ENCODE data around the gene PRELID3B. TPM values are rescaled to one million over a fixed set of nuclear protein-coding genes. Genes with fewer than 3 reads are reported as not detected.

The PRELID3B gene
- total and polyA plus RNA-seq, 2 of the 13 experiments (the other 11 are each of a cell fraction or from before 2014, with no cell fraction given): 23.3 to 42.6 TPM

DNA sequence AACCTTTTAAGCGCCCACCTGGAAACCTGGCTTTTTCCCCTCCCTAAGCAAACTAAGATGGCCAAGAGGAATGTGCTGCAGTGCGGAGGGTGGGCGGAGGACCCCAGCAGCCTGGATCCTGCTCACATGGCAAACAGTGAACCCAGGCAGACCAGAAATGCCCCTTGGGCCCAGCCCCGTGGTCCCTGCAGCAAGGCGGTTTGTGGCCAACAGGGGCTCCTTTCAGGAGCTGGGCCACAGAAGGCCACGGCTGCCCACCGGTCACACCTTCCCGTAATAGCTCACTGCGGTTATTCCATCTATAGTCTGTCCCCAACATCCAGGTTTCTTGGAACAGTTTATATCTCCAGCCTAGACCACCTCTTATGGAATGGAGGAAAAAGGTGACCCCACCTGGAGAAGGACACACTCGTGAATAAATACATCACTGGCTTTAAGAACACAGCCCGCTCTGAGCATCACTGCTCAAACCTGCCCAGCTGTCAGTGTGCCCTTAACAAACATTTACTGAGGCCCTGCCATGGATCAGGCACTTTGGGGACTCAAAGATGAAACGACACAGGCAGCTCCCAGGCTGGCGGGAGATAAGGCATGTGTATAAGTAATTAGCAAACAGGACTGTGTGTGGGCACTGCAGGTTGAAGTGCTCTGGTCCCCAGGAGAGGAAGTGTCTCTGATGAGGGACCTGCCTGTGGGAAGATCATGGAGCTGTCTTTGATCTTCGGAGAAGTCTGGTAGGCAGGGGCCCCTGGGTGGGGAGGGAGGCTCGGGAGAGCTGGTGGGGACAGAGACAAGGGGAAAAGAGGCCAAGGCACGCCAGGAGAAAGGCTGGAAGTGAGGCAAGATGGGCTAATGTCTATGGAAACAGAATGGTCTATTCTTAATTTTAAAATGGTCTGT, 26.5 kb downstream of the PRELID3B start (continued):
- TF ChIP-seq, protein P1, sequence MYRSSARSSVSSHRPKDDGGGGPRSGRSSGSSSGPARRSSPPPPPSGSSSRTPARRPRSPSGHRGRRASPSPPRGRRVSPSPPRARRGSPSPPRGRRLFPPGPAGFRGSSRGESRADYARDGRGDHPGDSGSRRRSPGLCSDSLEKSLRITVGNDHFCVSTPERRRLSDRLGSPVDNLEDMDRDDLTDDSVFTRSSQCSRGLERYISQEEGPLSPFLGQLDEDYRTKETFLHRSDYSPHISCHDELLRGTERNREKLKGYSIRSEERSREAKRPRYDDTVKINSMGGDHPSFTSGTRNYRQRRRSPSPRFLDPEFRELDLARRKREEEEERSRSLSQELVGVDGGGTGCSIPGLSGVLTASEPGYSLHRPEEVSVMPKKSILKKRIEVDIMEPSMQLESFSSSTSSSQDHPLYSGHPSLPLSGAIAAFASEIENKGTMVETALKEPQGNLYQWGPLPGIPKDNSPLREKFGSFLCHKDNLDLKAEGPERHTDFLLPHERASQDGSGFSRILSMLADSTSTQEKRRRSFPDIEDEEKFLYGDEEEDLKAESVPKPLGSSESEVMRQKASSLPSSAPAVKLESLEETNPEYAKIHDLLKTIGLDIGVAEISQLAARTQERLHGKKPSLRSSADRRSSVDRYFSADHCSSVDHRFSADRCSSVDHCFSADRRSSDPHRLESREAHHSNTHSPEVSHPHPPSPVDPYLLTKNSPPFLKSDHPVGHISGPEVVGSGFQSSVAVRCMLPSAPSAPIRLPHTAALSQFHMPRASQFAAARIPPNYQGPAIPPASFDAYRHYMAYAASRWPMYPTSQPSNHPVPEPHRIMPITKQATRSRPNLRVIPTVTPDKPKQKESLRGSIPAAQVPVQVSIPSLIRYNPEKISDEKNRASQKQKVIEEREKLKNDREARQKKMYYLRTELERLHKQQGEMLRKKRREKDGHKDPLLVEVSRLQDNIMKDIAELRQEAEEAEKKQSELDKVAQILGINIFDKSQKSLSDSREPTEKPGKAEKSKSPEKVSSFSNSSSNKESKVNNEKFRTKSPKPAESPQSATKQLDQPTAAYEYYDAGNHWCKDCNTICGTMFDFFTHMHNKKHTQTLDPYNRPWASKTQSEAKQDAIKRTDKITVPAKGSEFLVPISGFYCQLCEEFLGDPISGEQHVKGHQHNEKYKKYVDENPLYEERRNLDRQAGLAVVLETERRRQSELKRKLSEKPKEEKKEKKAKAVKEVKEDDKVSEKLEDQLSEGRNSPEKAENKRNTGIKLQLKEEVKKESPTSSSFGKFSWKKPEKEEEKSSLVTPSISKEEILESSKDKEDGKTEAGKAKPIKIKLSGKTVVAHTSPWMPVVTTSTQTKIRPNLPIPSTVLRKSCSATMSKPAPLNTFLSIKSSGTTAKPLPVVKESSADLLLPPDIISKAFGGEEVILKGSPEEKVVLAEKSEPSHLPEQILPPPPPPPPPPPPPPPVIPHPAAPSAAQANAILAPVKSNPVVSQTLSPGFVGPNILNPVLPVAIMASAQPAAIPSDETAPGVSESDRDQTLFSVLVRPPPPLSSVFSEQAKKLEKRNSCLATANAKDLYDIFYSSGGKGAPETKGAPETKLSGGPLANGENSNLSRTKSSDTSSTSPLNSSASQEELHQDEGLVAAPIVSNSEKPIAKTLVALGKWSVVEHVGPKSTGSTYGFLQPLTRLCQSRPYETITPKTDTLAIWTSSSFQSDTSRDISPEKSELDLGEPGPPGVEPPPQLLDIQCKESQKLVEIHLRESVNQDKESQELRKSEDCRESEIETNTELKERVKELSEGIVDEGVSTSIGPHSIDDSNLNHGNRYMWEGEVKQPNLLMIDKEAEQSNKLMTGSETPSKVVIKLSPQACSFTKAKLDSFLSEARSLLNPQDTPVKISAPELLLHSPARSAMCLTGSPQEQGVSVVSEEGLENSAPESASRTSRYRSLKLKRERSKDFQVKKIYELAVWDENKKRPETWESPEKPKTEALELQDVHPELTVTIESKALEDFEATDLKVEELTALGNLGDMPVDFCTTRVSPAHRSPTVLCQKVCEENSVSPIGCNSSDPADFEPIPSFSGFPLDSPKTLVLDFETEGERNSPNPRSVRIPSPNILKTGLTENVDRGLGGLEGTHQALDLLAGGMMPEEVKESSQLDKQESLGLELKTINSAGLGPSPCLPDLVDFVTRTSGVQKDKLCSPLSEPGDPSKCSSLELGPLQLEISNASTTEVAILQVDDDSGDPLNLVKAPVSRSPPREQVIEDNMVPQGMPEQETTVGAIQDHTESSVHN (CRISPR knock-in tag; IDR thresholded peaks at IDR 0.05): no peak
- TF ChIP-seq GTF3A (CRISPR knock-in tag; conservative IDR thresholded peaks at IDR 0.05) (0 out of 2 replicates have a peak, but pooled peaks have one; percentile 30), FOXO1 (CRISPR knock-in tag; IDR thresholded peaks at IDR 0.05) (peak; percentile 89; the same call in 1 of the 2 replicates), ZSCAN21 (CRISPR knock-in tag; IDR thresholded peaks at IDR 0.05; ENCODE audit: borderline replicate concordance) (peak; percentile 65; the same call in 1 of the 2 replicates), ZNF883 (CRISPR knock-in tag; IDR thresholded peaks at IDR 0.05; ENCODE audit: not compliant biosample characterization) (peak; percentile 13), ZSCAN29 (CRISPR knock-in tag; conservative IDR thresholded peaks at IDR 0.05) (peak; percentile 71; the same call in 1 of the 2 replicates), ZFP36L1 (CRISPR knock-in tag; IDR thresholded peaks at IDR 0.05) (no peak), ZNF558 (CRISPR knock-in tag; IDR thresholded peaks at IDR 0.05; ENCODE audit: borderline replicate concordance) (peak; percentile 85; the same call in 1 of the 2 replicates), KDM2A (CRISPR knock-in tag; IDR thresholded peaks at IDR 0.05; ENCODE audit: borderline replicate concordance, low read depth) (peak; percentile 77), FOXP1 (IDR thresholded peaks at IDR 0.05) (no peak), FOXP1 (CRISPR knock-in tag; IDR thresholded peaks at IDR 0.05) (peak; percentile 93), ZMYM2 (CRISPR knock-in tag; IDR thresholded peaks at IDR 0.05) (peak; percentile 70; the same call in 1 of the 2 replicates), ZNF678 (CRISPR knock-in tag; IDR thresholded peaks at IDR 0.05) (no peak), ZNF7 (CRISPR knock-in tag; IDR thresholded peaks at IDR 0.05) (peak; percentile 81), U2AF1 (optimal IDR thresholded peaks at IDR 0.05; ENCODE audit: low read depth, low read length) (peak; percentile 56), ZZZ3 (CRISPR knock-in tag; IDR thresholded peaks at IDR 0.05; ENCODE audit: borderline replicate concordance) (no peak), FOXJ3 (CRISPR knock-in tag; IDR thresholded peaks at IDR 0.05; ENCODE audit: borderline replicate concordance) (peak; percentile 81), ZNF329 (CRISPR knock-in tag; IDR thresholded peaks at IDR 0.05; ENCODE audit: low read depth) (no peak; the same call in 1 of the 2 replicates)
- TF ChIP-seq, protein P2, sequence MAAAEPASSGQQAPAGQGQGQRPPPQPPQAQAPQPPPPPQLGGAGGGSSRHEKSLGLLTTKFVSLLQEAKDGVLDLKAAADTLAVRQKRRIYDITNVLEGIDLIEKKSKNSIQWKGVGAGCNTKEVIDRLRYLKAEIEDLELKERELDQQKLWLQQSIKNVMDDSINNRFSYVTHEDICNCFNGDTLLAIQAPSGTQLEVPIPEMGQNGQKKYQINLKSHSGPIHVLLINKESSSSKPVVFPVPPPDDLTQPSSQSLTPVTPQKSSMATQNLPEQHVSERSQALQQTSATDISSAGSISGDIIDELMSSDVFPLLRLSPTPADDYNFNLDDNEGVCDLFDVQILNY (CRISPR knock-in tag; conservative IDR thresholded peaks at IDR 0.05): peak; percentile 77; the same call in 1 of the 2 replicates
- TF ChIP-seq, protein P3, sequence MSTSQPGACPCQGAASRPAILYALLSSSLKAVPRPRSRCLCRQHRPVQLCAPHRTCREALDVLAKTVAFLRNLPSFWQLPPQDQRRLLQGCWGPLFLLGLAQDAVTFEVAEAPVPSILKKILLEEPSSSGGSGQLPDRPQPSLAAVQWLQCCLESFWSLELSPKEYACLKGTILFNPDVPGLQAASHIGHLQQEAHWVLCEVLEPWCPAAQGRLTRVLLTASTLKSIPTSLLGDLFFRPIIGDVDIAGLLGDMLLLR (CRISPR knock-in tag; IDR thresholded peaks at IDR 0.05): no peak

Measured in HepG2 (cell line).